ENCODE measurements around the gene NSG2. TPM values are rescaled to one million over a fixed set of nuclear protein-coding genes. Genes with fewer than 3 reads are reported as not detected.

NSG2 gene
- total RNA-seq, 2 donors from 2014 or later = 2.9 TPM; not detected in 1

GRCh38 chr5:174064171-174064570 lies 18.7 kb downstream of the NSG2 start:
- ATAC-seq (no peak), DNase-seq (no peak)
- Histone ChIP-seq H3K36me3 (replicated peaks in 1 of 2; ENCODE audit: insufficient read depth in 1 of 2, low read depth in 2 of 2) (no peaks in the 10 kb centered on the region), H3K27me3 (no peaks in the 10 kb centered on the region), H3K27ac (no peak overlapping the region), H3K4me3 (no peak overlapping the region), H3K4me1 (peaks cover 9% of the 10 kb centered on the region), H3K9me3 (no peaks in the 10 kb centered on the region)
- whole genome bisulfite sequencing, 2 donors = 69 to 82% methylated on average over 8 of the region's 8 CpGs
- TF ChIP-seq POLR2A (IDR thresholded peaks at IDR 0.05) = no peak
- TF ChIP-seq CTCF (IDR thresholded peaks at IDR 0.05) = no peak
- intact Hi-C loops (cut with DNase I) = no loop called here

- peaks cover 9% of the 10 kb centered on the region for H3K4me1 ChIP-seq
- peak; percentile 79 for ATAC-seq
- no peak overlapping the region for H3K4me3 ChIP-seq
- H3K27ac ChIP-seq = peak overlapping the region in 2 of 4 donors; percentile 1 to 35
- no peaks in the 10 kb centered on the region for H3K9me3 ChIP-seq
- DNase-seq = peak; percentile 16 to 59 (median 46)
- 9 to 28% methylated on average over 8 of the region's 8 CpGs for WGBS, 2 donors
- TF ChIP-seq POLR2A (IDR thresholded peaks at IDR 0.05) = no peak
- TF ChIP-seq CTCF (IDR thresholded peaks at IDR 0.05) = no peak
- intact Hi-C loops (cut with DNase I) = no loop called here
- H3K27me3 ChIP-seq = no peaks in the 10 kb centered on the region
- H3K36me3 ChIP-seq (replicated peaks in 1 of 2; ENCODE audit: insufficient read depth in 1 of 2, low read depth in 2 of 2) = no peaks in the 10 kb centered on the region
These were observed 20.2 kb downstream of the NSG2 start for GRCh38 chr5:174065528-174066197.

- H3K27ac ChIP-seq = no peak overlapping the region
- peaks cover 9% of the 10 kb centered on the region for H3K4me1 ChIP-seq
- intact Hi-C loops (cut with DNase I) = no loop called here
- TF ChIP-seq CTCF (IDR thresholded peaks at IDR 0.05) = no peak
- WGBS, 2 donors = 73 to 91% methylated on average over 1 of the region's 1 CpG
- H3K27me3 ChIP-seq = no peaks in the 10 kb centered on the region
- H3K36me3 ChIP-seq (replicated peaks in 1 of 2; ENCODE audit: insufficient read depth in 1 of 2, low read depth in 2 of 2) = no peaks in the 10 kb centered on the region
- no peak for ATAC-seq
- no peaks in the 10 kb centered on the region for H3K9me3 ChIP-seq
- H3K4me3 ChIP-seq = no peak overlapping the region
- DNase-seq = no peak
These were observed 22.0 kb downstream of the NSG2 start for GRCh38 chr5:174067499-174067898.

- intact Hi-C loops (cut with DNase I) = no loop called here
- no peak for ATAC-seq
- Histone ChIP-seq H3K36me3 (replicated peaks in 1 of 2; ENCODE audit: insufficient read depth in 1 of 2, low read depth in 2 of 2) (no peaks in the 10 kb centered on the region), H3K27ac (no peak overlapping the region), H3K4me3 (no peak overlapping the region), H3K9me3 (no peaks in the 10 kb centered on the region), H3K27me3 (no peaks in the 10 kb centered on the region), H3K4me1 (no peaks in the 10 kb centered on the region)
- no peak for DNase-seq
- TF ChIP-seq POLR2A (IDR thresholded peaks at IDR 0.05) (no peak), CTCF (IDR thresholded peaks at IDR 0.05) (no peak)
- 82 to 87% methylated on average over 6 to 8 of the region's 8 CpGs for WGBS, 2 donors
These were observed 26.0 kb downstream of the NSG2 start for GRCh38 chr5:174071484-174071883.

GRCh38 chr5:174073122-174073660 lies 27.7 kb downstream of the NSG2 start:
- TF ChIP-seq POLR2A (IDR thresholded peaks at IDR 0.05) (no peak), CTCF (IDR thresholded peaks at IDR 0.05) (no peak)
- ATAC-seq = no peak
- intact Hi-C loops (cut with DNase I) = no loop called here

More at GRCh38 chr5:174073122-174073660, 27.7 kb downstream of the NSG2 start:
- H3K9me3 ChIP-seq = no peaks in the 10 kb centered on the region
- no peaks in the 10 kb centered on the region for H3K36me3 ChIP-seq (replicated peaks in 1 of 2; ENCODE audit: insufficient read depth in 1 of 2, low read depth in 2 of 2)
- 52 to 55% methylated on average over 3 of the region's 3 CpGs for WGBS, 2 donors
- no peaks in the 10 kb centered on the region for H3K27me3 ChIP-seq
- no peak overlapping the region for H3K4me3 ChIP-seq
- no peak for DNase-seq
- no peak overlapping the region for H3K27ac ChIP-seq
- H3K4me1 ChIP-seq = no peaks in the 10 kb centered on the region
